ENCODE measurements around the gene CCNL1.

DNA sequence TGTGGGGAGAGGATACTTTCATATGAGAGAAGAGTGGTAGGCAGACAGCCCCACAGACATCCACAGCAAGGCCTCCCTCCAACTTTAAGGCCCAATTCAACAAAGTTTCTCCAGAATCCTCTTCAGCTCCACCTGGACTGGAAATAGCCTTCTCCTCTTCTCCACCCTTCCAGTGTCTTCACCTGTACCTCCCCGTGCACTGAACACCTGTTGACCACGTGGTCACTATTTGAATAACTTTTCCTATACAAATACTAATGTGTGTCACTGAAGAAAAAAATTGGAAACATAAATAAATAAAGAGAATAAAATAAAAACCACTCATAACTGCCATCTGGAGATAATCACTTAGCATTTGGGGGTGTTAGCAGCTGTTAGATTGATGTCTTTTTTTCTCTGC lies 52.9 kb downstream of the CCNL1 start:
- TF ChIP-seq, protein P1, sequence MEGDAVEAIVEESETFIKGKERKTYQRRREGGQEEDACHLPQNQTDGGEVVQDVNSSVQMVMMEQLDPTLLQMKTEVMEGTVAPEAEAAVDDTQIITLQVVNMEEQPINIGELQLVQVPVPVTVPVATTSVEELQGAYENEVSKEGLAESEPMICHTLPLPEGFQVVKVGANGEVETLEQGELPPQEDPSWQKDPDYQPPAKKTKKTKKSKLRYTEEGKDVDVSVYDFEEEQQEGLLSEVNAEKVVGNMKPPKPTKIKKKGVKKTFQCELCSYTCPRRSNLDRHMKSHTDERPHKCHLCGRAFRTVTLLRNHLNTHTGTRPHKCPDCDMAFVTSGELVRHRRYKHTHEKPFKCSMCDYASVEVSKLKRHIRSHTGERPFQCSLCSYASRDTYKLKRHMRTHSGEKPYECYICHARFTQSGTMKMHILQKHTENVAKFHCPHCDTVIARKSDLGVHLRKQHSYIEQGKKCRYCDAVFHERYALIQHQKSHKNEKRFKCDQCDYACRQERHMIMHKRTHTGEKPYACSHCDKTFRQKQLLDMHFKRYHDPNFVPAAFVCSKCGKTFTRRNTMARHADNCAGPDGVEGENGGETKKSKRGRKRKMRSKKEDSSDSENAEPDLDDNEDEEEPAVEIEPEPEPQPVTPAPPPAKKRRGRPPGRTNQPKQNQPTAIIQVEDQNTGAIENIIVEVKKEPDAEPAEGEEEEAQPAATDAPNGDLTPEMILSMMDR (IDR thresholded peaks at IDR 0.05; ENCODE audit: extremely low read depth in 1 of 2, insufficient read depth in 1 of 2, low read depth in 1 of 2, low read length in 2 of 2), result no peak
- TF ChIP-seq POLR2AphosphoS5 (IDR thresholded peaks at IDR 0.05; ENCODE audit: insufficient read depth, low read depth, low read length), result no peak

Measured in endothelial cell of umbilical vein (primary cell).